LHCN-M2 (cell line): Measurements from ENCODE around the gene ST6GAL1. TPM values are rescaled to one million over a fixed set of nuclear protein-coding genes. Genes with fewer than 3 reads are reported as not detected.
"Not testable (repeated sequence)": the region's sequence is repeated elsewhere in the genome, so short reads cannot be mapped to it uniquely, and the experiment has no call there.

Experiments
- DNase-seq: peaks from one replicate; pipeline ENCODE4 v3.0.0-alpha.2; 2012; ENCODE audit warnings: low read depth
- total RNA-seq: library from RNA; depleted of rRNA; stranded (reverse); fragments of >200 nt; gene quantifications from 2 replicates; pipeline ENCODE4 v1.2.3, GENCODE V29; 2014

Gene ST6GAL1
- total RNA-seq, 1 experiment from 2014 or later, result 2.0 TPM

DNA sequence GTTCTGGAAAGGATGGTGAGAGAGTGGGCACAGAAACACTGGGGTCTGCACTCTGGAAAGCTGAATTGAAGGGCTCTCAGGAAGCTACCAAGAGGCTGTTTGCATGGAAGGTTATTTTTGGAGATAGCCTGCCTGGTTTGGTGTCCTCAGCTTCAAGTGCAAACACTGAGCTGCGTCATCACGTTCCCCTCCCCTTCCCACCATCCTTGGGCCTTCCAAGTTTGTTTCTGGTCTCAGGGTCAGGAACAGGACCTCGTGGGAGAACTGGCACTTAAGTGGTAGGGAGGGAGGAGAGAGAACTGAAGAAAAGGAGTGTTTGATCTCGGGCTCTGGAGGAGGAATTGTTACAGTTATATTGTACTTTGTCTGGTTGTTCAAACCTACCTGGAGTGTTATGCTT is 10.6 kb downstream of the ST6GAL1 start:
- no peak for DNase-seq

DNA sequence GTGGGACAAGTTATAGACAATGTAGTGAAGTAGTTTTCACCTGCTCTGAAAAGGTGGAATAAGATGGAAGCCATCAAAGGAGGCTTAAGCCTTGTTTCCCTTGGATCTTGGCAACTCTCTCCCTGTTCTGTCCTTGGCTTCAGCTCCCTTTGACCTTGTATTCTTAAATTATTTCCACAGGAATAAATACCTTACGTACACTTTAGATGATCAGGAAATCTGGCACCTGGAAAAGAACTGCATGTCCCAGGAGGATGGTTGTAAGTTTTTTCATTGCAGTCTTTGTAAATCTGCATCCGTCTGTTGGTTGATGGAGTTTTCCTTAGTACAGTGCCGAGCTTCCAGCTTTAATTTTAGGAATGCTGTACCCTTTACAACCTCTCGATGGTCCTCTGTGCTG is 11.8 kb downstream of the ST6GAL1 start:
- no peak for DNase-seq

DNA sequence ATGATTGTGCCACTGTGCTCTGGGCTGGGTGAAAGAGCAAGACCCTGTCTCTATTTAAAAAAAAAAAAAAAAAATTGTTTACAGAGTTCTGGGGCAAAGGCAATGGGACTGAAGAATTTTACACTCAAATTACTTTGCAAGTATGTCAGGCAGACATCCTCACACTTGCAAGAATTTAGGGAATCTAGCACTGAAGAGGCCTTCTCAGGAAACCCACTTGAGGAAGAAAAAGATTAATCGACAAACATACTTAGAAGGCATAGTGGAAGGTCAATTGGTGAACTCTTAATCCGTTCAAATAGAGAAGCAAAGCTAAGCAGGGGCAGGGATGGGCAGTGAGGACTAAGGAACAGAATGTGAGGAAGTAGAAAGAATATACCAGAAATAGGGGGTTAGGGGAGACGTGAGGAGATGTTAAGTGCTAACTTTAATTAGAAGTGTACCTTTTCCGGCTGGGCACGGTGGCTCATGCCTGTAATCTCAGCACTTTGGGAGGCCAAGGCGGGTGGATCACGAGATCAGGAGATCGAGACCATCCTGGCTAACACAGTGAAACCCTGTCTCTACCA is 15.0 kb downstream of the ST6GAL1 start:
- no peak for DNase-seq

DNA sequence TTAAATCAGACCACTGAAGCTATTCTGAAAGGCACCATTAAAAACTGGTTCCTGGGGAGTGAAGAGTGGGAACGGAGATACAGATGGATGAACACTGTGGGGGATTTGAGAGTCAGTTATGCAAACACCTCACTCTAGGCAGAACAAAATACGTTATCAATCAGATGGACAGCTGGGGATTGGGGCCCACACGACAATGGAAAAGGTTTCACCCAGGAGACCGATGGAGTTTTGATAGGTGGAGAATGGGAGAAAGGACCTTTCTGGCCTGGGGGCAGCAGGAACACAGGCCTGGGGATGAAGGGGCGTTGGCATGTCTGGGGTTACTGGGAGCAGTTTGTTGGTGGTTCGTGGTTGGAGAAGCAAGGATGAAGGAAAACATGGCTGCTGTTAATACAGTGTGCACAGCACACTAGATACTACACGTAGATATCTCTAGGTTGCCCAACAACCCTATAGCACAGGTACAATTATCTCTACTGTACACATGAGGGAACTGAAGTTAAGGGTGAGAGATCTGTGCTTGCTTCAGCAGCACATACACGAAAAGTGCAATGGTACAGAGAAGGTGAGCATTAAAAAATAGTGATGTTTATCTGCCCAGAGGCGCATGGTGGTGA is 16.5 kb downstream of the ST6GAL1 start:
- DNase-seq, result no peak

DNA sequence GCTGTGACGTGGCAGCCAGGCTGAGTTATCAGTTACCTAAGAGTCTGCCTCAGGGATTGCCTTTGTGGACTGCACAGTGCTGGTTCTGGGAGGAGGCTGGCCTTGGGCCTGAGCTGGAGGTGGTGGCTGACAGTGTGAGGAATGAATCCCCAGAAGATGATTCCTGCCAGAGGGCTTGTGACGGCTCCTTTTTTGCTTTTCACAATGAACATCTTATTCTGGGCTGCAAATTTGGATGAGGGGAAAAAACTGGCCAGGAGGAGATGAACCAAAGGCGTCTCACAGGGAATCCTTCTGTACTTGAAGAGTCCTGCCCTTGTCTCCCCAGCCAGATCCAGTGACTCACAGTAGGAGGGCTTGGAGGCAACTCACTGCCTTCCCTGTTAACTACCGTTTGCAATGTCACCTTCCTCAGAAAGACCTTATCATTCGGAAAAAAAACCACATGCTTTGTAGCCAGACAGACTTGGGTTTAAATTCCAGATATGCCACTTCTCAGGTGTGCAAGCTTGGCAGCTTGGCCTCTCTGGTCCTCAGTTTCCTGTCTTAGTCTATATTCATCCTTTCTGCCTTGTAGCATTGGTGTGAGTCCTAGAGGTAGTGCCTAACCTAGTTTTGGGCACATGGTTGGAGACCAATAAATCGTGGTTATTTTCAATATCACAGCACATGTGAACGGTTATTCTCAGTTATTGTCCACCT is 19.1 kb downstream of the ST6GAL1 start:
- DNase-seq, result no peak

DNA sequence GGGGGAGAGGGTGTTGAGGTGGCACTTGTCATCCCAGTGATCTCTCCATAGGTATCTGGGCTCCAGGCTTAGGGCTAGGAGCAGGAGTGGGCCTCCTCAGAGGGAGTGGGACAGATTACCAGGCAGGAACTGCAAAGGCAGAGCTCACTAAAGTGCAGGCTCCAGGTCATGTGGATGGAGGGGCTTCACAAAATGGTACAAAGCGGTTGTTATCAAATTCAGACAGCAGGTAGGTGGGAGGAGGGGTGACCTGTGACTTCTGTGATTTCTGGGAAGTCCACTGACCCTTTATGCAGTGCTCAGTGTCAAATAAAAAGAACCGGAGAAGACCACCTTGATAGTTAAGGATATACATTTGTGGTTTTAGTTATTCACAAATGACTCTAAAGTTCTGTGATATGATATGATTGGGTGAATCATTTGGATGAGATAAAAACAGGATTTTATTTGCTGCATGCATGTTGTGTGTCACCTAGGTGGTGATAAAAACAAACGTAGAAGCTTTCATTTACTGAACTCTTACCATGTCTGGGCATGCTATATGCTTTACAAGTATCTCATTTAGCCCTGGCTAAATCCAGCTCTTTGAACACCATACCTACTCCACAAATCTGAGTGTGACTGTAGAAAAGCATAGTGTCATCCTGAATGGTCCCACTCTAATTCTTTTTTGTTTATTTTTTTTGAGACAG is 20.2 kb downstream of the ST6GAL1 start:
- DNase-seq, result no peak

DNA sequence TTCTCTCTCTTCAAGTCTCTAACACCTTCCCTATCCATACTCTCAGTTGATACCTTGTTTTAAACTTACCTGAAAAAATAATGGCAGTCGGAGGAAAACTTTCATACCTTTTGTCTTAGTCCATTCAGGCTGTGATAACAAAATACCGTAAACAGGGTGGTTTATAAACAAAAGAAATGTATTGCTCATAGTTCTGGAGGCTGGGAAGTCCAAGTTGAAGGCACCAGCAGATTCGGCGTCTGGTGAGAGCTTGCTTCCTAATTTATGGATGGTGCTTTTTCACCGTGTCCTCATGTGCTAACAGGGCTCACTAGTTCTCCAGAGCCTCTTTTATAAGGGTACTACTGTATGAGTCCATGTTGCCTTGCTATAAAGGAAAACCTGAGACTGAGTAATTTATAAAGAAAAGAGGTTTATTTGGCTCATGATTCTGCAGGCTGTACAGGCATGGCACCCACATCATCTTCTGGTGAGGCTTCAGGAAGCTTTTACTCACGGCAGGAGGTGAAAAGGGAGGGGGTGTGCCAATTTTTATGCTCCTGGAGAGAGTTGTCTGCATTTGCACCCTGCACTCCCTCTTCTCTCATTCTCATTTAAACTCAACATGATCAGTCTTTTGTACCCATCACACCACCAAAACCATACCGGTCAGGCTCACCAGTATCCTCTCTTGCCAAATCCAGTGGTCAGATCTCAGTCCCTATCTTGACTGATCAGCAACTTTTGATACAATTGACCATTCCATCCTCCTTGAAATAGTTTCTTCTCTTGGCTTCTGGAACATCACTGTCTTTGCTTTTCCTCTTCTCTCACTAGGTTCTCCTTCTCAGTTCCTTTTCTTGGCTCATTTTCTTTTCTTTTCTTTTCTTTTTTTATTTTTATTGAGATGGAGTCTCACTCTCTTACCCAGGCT is 21.6 kb downstream of the ST6GAL1 start:
- no peak for DNase-seq

DNA sequence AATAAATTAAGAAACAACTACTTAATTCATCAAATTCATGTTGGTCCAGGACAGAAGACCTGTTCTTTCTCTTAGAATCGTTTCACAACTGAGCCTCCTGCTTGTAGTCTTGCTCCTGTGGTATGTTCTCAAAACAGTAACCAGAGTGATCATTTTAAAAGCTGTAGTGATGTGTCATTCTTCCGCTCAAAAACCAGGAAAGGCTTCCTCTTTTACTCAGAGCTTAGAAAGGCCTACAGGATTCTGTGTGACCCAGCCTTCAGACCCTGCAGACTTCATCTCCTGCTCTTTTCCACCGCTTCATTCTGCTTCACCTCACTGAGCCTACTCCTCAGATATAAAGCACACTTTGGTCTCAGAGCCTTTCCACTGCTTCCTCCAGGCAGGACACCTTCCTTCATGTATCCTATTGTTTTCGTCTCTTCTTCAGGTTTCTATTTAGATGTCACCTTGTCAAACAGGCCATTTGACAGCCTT is 22.7 kb downstream of the ST6GAL1 start:
- peak; percentile 45 for DNase-seq

DNA sequence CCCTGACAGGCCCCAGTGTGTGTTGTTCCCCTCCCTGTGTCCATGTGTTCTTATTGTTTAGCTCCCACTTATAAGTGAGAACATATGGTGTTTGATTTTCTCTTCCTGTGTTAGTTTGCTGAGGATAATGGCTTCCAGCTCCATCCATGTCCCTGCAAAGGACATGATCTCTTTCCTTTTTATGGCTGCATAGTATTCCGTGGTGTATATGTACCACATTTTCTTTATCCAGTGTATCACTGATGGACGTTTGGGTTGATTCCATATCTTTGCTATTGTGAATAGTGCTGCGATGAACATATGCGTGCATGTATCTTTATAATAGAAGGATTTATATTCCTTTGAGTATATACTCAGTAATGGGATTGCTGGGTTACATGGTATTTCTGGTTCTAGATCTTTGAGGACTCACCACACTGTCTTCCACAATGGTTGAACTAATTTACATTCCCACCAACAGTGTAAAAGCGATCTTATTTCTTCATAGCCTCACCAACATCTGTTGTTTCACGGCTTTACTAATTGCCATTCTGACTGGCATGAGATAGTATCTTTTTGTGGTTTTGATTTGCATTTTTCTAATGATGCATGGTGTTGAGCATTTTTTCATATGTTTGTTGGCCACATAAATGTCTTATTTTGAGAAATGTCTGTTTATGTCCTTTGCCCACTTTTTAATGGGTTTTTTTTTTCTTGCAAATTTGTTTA is 23.8 kb downstream of the ST6GAL1 start:
- not testable (repeated sequence) for DNase-seq

DNA sequence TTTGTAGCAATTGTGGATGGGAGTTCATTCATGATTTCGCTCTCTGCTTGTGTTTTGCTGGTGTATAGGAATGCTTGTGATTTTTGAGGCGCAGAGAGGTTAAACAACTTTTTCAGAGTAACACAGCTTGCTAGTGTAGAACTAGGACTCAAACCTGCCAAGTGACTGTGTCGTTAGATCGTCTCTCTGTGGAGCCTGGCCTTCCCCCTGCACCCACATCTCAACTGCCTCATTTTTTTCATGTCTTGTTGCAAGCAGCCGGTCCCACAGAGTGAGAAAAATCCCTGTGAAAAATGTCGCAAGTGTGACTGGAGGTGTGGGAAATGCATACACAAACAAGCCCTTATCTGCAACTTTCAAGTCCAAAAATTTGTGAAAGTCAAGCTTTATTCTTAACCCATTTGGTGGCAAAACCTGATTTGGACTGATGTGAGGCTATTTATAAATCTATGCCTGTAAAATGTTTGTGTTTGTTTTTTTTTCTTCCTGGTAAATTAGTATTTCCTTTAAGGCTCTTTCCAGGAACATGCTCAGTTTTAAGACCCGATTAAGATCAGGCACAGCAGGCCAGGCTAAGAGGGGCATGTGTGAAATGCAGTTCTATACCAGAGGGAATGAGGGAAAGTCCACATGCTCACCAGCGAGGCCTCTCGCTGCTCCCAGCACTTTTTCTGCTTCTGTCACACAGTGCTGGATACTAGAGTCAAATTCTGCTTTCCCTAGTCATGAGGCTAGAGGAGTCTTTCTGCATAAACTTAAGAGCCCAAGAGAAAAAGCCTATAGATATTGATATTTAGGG is 25.8 kb downstream of the ST6GAL1 start:
- no peak for DNase-seq

DNA sequence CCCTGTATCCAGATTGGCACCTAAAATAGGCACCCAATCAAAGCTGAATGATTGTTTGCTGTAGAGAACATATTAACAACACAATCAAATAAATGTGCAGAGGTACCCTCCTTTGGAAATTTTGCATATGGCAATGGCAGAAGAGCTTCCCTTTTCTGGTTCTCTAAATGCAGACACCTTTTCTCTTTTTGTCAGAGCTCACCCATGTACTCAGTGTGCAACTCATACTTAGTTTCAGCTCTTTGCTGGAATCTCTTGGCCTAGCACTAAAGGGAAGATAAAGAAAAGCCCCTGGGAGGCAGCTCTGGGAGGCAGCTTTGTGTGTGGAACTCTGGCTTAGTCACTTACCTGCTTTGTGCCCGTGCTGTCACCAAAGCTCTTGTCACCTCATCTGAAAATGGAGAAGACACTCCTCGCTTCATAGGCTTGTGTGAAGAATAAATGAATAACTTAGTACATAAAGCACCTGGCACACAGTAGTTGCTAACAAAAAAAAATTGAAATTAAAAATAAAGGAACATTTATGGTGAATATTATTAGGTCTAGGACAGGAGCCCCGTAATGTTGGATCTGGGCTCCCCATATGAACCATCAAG is 28.8 kb downstream of the ST6GAL1 start:
- no peak for DNase-seq

DNA sequence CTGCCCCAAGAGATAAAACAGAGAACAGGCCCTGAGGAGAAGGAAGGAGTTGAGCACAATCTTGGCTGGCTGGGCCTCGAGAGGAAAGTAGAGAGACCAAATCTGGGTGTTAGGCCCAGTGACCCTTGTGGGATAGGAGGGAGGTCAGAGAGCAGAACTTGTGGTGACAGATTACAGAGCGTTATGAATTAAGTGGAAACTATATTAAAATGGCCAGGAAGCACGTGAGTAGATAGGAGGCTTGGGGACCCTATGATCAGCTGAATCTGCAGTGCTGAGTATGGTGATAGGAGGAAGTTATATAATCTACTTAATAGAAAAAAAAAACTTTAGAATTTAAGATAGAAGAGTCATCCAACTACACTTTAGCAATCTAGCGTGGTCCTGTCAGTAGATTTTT is 30.0 kb downstream of the ST6GAL1 start:
- DNase-seq, result no peak

DNA sequence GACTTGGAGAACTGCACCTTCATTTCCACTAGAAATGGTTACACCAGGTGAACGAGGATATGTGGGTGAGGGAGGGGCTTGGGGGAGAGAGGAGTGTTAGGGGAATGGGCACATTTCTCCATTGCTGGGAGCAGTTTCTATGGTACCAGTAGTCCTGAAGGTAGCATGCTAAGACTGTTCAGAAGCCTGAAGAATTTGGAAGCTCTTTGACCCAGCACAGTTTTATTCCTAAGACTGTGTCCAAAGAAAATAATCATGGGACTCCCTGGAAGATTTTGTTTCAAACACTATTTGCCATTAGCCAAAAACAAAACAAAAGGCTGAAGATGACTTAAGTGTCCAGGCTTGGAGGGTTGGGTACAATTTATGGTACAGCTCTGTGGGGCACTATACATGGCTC is 32.1 kb downstream of the ST6GAL1 start:
- DNase-seq, result no peak

DNA sequence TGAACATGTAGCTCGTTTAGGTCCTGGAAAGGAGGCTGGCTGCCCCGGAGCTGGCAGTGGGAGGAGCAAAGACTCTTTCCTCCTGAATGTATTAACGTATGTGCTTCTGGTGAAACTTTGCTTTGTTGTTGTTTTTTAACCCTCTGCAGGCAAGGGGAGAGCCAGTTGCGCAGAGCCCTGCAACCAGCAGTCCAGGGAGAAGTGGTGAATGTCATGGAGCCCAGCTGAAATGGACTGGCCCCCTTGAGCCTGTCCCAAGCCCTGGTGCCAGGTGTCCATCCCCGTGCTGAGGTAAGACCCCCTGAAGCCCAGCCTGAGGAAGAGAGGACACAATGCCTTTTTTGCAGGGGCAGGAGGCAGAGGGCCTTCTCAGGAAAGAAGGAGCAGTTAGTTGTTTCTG is 33.3 kb downstream of the ST6GAL1 start:
- DNase-seq, result no peak

DNA sequence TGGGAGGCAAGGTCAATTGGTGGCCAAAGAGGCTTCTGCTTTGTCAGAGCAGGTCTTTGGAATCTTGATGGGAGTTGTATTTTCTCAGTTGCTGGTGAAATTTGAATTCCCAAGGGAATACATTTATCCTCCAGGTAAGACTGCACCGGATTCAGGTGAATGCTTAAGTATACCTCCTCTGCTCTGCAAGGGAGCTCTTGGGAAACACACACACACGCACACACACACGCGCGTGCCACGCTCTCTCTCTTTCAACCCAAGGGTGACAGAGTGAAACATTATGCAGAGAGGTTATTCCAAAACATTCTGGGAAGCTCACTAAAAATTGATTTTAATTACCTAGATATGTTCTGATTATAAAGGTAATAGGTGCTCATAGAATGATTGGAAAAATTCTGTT is 33.7 kb downstream of the ST6GAL1 start:
- DNase-seq, result no peak

DNA sequence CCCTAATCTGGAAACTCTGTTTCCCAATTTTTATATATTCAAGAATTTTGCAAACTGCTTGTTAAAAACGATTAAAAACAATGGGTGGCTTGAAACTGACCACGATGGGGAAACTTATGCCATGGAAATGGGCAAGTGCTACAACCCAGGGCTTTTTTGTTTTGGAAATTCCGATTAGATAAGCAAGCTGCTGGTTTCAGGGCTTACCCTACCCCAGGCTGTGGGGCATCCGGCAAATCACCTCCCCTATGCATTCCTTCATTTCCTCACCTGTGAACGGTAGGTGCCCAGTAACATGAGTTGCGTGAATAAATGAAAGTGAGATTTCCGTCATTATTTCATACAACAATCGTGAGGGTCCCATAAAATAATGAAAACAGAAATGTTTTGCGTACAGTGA is 34.3 kb downstream of the ST6GAL1 start:
- DNase-seq, result no peak

DNA sequence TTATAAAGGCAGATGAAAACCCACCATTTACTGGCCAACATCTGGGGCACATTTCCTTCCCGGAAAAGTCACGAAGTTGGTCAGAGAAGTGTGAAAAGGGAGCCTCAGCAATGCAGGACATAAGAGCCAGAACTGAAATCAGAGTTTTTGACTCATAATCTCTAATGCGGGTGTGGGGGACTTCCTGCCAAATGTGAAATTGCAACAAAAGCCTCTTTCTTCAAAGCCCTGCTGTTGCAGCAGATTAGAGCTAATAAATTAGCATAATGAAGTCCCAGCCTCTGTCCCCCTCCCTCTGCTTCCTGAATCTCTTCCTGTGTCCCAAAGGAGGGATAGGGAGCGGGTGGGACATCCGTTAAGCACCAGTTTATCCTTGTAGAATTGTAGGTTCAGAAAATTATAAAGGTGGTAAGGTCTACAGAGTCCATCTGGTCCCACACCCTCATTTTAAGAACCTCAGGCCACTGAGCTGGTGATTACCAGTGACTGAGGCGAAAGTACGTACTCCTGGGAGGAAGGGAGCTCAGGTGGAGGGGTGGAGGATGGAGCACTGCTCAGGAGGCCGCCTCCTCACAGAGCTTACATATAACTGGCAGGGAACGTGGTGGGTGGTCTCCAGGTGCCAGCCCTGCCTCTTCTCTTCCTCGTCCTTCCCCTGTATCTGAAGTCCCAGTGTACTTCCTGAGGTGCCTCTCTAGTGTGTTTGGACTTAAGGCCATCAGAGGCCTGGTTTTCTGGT is 35.0 kb downstream of the ST6GAL1 start:
- no peak for DNase-seq

DNA sequence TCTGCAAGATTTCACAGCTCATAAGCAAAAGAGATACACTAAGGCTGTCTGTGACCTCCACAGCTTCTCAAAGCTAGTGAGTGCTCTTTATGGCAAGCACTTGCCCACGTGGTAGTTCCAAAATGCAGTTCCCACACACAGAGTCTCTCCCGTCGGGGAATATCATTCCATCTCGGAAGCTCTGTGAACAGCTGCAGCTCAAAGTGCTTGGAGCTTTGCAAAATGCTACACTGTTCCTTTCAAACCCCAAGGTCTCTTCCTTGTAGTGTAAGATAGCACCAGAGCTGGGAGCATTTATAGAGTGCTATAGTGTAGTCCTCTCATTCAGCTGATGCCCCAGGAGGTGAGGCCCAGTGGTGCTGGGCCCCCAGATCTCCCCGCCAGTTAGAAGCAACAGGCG is 36.1 kb downstream of the ST6GAL1 start:
- peak; percentile 34 for DNase-seq

DNA sequence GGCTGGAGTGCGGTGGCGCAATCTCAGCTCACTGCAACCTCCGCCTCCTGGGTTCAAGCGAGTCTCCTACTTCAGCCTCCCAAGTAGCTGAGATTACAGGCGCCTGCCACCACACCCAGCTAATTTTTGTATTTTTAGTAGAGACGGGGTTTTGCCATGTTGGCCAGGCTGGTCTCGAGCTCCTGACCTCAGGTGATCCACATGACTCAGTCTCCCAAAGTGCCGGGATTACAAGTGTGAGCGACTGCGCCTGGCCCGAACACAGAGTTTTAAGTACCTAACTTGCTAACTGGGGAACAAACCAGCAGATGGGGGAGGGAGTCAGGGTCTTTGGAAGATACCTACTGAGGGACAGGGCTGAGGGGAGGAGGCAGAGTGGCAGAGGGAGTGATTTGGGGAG is 36.9 kb downstream of the ST6GAL1 start:
- DNase-seq, result not testable (repeated sequence)
